Dermis blood vessel endothelial cell (primary cell): Measurements from ENCODE around the gene SOS1. TPM values are rescaled to one million over a fixed set of nuclear protein-coding genes. Genes with fewer than 3 reads are reported as not detected.
"Not testable (repeated sequence)": the region's sequence is repeated elsewhere in the genome, so short reads cannot be mapped to it uniquely, and the experiment has no call there.

Experiments used
- DNase-seq: peaks from one replicate; pipeline ENCODE4 v3.0.0; 2010
- total RNA-seq: library from RNA; depleted of rRNA; stranded (reverse); fragments of >200 nt; gene quantifications from 2 replicates; pipeline ENCODE4 v1.2.3, GENCODE V29; 2014

SOS1 gene
- total RNA-seq, 1 donor from 2014 or later: 13.1 TPM

DNA sequence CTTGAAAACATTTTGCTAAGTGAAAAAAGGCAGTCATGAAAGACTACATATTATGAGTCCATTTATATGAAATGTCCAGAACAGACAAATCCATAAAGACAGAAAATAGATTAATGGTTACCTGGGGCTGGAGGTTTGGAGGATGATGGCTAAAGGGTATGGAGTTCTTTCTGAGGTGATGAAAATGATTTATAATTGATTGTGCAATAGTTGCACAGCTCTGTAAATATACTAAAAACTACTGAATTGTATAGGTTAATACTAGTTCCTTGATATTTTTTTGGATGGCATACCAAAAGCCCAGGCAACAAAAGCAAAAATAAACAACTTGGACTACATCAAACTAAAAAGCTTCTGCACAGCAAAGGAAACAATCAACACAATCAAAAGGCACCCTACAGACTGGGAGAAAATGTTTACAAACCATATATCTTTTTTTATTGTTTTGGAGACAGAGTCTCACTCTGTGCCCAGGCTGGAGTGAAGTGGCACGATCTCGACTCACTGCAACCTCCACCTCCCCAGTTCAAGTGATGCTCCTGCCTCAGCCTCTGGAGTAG lies 21.5 kb downstream of the SOS1 start:
- DNase-seq: no peak

GRCh38 chr2:39095624-39096023 lies 25.2 kb downstream of the SOS1 start:
- no peak for DNase-seq

- no peak for DNase-seq
Measured at GRCh38 chr2:39094717-39095363, 26.0 kb downstream of the SOS1 start.

- no peak for DNase-seq
Measured at GRCh38 chr2:39093218-39093898, 27.5 kb downstream of the SOS1 start.

DNA sequence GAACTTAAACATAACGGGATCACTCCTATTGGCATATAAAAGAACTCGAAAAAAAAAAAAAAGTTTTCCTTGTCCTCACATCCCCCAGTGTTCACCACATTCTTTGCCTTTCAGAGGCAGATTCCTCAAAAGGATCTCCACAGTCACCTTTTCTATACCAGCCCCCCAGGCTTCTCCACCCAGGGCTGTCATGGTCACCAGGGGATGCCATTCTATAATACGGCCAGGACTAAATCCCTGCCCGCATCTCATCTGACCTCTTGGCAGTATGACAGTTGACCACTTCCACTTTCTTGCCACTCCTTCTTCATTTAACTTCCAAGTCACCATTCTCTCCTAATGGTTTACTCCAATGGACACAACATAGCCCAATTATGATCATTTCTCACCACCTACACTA lies 29.3 kb downstream of the SOS1 start:
- no peak for DNase-seq

GRCh38 chr2:39091063-39091462 lies 29.8 kb downstream of the SOS1 start:
- DNase-seq: no peak

DNA sequence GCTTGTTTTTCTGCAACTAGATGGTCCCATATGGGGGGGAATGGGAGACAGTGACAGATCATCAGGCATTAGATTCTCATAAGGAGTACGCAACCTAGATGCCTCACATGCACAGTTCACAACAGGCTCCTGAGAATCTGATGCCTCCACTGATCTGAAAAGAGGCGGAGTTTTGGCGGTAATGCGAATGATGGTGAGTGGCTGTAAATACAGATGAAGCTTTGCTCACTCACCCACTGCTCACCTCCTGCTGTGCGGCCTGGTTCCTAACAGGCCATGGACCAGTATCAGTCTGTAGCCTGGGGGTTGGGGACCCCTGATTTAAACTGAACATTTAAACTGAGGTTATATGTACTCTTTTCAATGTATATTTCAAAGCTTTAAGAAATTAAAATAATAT lies 40.7 kb downstream of the SOS1 start:
- DNase-seq: no peak

GRCh38 chr2:39069890-39070465 lies 50.9 kb downstream of the SOS1 start:
- no peak for DNase-seq

GRCh38 chr2:39069136-39069515 lies 51.7 kb downstream of the SOS1 start:
- DNase-seq: peak; percentile 6

DNA sequence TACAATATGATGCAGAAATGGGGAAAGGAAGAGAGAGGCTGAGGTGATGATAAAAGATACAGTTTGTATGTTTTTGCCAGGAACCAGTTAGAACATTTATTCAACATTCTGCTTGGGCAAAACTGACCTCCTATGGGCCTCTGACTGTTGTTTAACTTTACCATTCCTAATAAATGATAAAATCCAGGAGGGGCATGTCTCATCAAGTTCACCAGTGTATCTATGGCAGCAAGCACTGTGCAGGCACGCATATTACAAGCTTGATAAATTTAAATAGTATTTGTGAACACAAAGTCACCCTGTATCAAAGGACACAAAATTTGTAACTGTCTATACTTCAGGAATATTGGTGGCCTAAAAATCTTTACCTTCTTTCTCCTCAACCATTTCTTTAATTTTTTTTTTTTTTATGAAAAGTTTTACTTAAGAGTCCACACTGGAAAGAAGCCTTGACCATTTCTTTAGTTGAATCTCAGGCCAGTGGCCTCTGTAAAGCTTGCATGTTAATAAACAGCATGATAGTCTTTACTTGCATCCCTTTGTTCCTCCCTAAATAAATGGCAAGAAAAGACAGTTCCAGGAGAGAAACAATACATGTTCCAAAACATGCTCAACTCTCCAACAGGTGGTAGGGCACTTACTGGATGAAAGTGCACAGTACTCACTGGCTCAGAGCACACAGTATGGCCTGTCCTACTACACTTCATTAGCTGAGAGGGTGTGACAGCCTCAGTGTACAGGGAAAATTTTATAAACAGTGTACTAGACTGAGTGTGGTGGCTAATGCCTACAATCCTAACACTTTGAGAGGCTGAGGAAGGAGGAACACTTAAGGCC lies 52.3 kb downstream of the SOS1 start:
- no peak for DNase-seq

DNA sequence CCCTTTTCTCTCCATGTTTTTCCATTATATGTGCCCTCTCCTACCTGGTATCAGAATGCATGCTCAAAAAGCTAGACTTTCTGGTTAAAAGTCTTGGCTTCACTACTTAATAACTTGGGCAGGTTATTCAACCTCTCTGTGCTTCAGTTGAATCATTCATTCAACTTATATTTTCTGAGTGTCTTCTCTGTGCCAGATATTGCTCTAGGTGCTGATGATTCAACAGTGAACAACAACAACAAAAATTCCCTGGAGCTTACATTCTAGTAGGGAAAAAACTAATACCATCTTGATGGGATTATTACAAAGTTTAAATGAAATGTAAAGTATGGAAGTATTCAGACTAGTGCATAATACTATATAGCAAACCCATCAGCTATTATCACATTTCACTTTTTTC lies 55.2 kb downstream of the SOS1 start:
- no peak for DNase-seq

GRCh38 chr2:39062320-39062719 lies 58.5 kb downstream of the SOS1 start:
- no peak for DNase-seq

DNA sequence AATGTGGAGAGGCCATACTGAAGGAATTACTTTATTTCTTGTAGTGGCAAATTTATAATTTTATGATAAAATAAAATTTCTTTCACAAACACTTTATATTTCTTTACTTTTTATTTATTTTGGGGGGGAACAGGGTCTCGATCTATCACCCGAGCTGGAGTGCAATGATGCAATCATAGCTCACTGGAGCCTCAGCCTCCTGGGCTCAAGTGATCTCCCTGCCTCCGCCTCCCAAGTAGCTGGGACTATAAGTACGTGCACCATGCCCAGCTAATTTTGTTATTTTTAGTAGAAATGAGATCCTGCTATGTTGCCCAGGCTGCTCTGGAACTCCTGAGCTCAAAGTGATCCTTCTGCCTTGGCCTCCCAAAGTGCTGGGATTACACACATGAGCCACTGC lies 59.6 kb downstream of the SOS1 start:
- no peak for DNase-seq

DNA sequence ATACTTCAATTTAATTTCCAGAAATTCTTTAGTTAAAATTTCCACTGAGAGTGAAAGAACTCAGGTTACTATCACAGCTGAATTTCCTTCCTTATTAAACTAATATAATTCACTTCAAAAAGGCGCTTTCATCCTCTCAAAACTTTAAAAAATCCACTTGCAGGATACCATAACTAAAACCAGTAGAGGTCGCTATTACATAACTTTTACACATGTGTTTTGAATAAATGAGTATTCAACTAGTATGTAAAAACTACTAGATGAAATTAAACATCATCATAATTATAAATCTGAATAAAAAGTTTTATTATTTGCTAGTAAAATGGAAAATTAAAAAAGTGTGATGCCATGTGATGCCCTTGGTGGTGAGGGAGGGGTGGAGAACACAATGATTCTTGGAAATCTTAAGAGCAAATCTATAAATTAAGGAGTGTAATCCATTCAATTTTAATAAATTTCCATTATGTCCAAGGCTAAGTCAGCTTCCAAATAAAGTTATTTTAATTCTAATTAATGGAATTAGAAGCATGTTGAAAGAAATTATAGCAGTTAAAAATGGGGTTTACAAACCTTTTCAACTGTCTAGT lies 61.4 kb downstream of the SOS1 start:
- peak; percentile 73 for DNase-seq

DNA sequence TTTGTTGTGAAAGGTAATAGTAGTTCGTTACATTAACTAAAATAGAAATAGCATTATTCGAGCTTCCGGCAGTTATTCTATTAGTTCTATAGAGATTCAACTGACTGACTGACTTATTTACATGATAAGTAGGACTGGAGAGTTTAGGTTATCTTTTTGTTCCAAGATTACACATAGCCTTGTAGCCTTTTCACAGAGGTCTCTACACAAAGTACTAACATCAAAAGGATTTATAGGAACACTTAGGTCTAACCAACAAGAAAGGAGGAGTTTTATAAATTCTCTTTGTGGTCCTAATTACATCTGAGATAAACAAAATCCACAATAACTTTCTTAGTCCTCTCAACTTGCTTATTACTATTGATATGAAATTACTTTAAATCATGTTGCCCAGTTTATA lies 62.8 kb downstream of the SOS1 start:
- DNase-seq: no peak

GRCh38 chr2:39052665-39053064 lies 68.2 kb downstream of the SOS1 start:
- not testable (repeated sequence) for DNase-seq

DNA sequence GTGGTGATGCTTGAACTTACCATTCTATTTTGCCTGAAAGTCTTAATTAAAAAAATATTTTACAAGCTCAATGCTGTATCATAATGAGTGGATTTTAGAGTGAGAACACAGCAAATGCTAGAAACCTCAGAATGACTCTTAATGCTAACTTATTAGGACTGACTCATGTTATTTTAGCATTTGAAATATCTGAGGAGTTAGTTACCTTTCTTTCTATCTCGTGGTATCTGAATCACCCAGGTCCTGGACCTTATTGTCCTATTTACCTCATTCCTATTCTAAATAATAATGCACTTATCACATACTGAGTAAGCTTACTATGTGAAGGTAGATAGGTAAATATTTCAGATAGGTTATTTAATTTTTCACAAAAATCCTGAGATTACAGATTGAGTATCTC lies 70.7 kb downstream of the SOS1 start:
- no peak for DNase-seq

DNA sequence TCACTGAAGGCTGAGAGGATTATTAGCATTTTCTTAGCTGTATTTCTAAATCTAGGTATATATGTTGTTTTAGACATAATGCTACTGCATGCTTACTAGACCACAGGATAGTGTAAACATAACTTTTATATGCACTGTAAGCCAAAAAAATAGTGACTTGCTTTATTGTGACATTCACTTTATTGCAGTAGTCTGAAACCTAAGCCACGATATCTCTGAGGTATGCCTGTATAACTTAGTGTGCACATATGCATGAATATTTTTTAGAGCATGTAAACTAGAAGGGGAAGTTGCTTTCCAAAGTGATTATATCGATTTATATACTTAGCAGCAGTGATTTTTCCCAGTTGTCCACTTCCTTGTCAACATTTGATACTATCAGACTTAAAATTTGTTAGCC lies 81.8 kb downstream of the SOS1 start:
- DNase-seq: no peak

DNA sequence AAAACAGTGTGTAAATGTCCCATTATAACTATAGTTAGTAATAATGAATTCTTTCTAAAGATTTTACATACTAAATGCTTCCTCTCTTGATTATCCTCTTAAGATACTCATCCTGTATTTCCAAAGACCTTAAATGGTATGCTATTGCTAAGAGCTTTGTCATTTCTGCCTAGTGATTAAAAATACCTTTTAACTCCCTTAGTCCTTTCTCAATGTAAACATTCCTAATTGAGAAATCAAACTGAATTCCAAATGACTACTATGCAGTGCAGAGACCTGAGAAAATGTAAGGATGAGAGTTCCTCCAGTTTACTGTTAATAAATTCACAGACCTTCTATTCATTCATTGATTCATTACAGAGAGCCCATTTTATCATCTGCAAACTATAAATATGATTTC lies 86.9 kb downstream of the SOS1 start:
- DNase-seq: no peak

- DNase-seq: no peak
Measured at GRCh38 chr2:39027421-39027820, 93.4 kb downstream of the SOS1 start.

- DNase-seq: peak; percentile 20
Measured at GRCh38 chr2:39024833-39025232, 96.0 kb downstream of the SOS1 start.

- peak; percentile 44 for DNase-seq
Measured at GRCh38 chr2:39023649-39024048, 97.2 kb downstream of the SOS1 start.
